HFFc6 (cell line): ENCODE results near the gene CARD8. TPM values are rescaled to one million over a fixed set of nuclear protein-coding genes. Genes with fewer than 3 reads are reported as not detected.

Experiments
- DNase-seq: peaks from one replicate; pipeline ENCODE4 v3.0.0-alpha.2; 2018
- H3K27ac Mint-ChIP-seq: 2 replicates; pipeline ENCODE4 v1.8.0; 2020; ENCODE audit warnings: mild to moderate bottlenecking, mixed read lengths
- H3K27me3 Mint-ChIP-seq: 2 replicates; pipeline ENCODE4 v1.8.0; 2021; ENCODE audit warnings: mild to moderate bottlenecking, moderate library complexity, mixed read lengths; ENCODE audit not compliant: insufficient read depth
- H3K36me3 Mint-ChIP-seq: 2 replicates; pipeline ENCODE4 v1.8.0; 2021; ENCODE audit warnings: low read depth, mixed read lengths
- H3K4me1 Mint-ChIP-seq: 2 replicates; pipeline ENCODE4 v1.8.0; 2020; ENCODE audit warnings: low read depth, mixed read lengths
- H3K4me3 Mint-ChIP-seq: 2 replicates; pipeline ENCODE4 v1.8.0; 2020; ENCODE audit warnings: mild to moderate bottlenecking, moderate library complexity, mixed read lengths
- H3K9me3 Mint-ChIP-seq: 2 replicates; pipeline ENCODE4 v1.8.0; 2020; ENCODE audit warnings: mild to moderate bottlenecking, mixed read lengths
- total RNA-seq, 6 experiments: library from RNA; stranded (reverse); fragmentation: NEBNext Ultra II Directional; extraction: Animal tissue kit (Norgen Biotek cat#: 25700); gene quantifications; 2 replicates in 1 of 6; 3 replicates in 5 of 6; pipeline ENCODE4 v1.2.3, GENCODE V29; 2021
- TF ChIP-seq, protein P1 (sequence below): fragments of 200-600 bp; sonication (generic); IDR thresholded peaks from 2 replicates; pipeline ENCODE4 v1.5.0; 2021; ENCODE audit warnings: antibody characterized with exemption, mild to moderate bottlenecking

The CARD8 gene
- total RNA-seq, 6 experiments from 2014 or later, result 11.3 to 17.2 (median 14.7) TPM

DNA sequence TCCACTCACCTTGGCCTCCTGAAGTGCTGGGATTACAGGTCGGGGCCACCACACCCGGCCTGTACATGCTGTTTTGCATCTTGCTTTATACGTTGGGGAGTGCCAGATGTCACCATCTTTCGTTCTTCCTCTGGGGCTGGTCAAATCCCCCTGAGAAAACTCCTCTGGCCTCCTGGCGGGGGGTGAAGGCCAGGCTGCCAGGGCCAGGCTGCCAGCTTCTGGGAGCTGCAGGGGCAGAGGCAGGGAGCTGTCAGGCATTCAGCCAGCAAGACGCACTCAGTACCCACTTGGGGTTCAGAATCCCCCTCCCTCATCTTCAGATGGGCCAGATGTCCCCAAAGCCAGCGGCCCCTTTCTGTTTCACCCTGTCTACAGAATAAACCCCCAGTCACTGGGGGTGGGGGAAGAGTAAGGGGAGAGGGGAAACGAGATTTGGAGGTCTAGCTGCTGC, 69.1 kb downstream of the CARD8 start:
- H3K36me3 Mint-ChIP-seq, result peaks cover 40% of the 10 kb centered on the region
- TF ChIP-seq, protein P1, sequence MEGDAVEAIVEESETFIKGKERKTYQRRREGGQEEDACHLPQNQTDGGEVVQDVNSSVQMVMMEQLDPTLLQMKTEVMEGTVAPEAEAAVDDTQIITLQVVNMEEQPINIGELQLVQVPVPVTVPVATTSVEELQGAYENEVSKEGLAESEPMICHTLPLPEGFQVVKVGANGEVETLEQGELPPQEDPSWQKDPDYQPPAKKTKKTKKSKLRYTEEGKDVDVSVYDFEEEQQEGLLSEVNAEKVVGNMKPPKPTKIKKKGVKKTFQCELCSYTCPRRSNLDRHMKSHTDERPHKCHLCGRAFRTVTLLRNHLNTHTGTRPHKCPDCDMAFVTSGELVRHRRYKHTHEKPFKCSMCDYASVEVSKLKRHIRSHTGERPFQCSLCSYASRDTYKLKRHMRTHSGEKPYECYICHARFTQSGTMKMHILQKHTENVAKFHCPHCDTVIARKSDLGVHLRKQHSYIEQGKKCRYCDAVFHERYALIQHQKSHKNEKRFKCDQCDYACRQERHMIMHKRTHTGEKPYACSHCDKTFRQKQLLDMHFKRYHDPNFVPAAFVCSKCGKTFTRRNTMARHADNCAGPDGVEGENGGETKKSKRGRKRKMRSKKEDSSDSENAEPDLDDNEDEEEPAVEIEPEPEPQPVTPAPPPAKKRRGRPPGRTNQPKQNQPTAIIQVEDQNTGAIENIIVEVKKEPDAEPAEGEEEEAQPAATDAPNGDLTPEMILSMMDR, result no peak
- peaks cover 2% of the 10 kb centered on the region; the same call in 1 of the 2 replicates for H3K27me3 Mint-ChIP-seq
- H3K4me1 Mint-ChIP-seq, result no peaks in the 10 kb centered on the region
- no peak overlapping the region for H3K4me3 Mint-ChIP-seq
- H3K27ac Mint-ChIP-seq, result no peak overlapping the region
- peaks cover 3% of the 10 kb centered on the region for H3K9me3 Mint-ChIP-seq
- DNase-seq, result no peak

DNA sequence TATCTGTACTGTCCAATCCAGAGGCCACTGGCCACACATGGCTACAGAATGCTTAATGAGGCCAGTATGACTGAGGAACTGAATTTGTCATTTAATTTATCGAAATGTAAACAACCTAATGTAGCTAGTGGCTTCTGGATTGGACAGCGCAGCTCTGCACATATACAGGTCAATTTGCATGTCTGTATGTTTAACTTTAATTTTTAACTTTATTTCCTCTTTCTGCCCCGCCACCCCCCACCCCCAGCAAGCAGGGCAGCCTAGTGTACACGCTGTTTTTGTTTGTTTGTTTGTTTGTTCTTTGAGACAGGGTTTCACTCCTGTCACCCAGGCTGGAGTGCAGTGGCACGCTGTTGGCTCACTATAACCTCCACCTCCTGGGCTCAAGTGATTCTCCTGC, 69.7 kb downstream of the CARD8 start:
- peaks cover 44% of the 10 kb centered on the region for H3K36me3 Mint-ChIP-seq
- peaks cover 2% of the 10 kb centered on the region; the same call in 1 of the 2 replicates for H3K27me3 Mint-ChIP-seq
- H3K4me3 Mint-ChIP-seq, result no peak overlapping the region
- TF ChIP-seq, protein P1, result no peak
- H3K9me3 Mint-ChIP-seq, result peaks cover 8% of the 10 kb centered on the region
- H3K4me1 Mint-ChIP-seq, result no peaks in the 10 kb centered on the region
- no peak overlapping the region for H3K27ac Mint-ChIP-seq
- DNase-seq, result no peak

DNA sequence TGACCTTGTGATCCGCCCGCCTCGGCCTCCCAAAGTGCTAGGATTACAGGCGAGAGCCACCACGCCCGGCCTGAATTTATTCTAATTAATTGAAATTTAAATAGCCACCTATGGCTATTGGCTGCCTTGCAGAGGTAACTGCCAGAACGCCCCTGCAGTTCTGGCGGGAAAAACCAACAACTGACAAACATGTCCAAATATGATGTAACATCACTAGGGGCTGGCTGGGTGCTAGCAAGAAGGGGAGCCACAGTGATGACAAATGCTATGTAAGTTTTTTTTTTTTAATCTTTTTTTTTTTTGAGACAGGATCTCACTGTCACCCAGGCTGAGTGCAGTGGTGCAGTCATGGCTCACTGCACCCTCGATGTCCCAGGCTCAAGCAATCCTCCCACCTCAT, 72.4 kb downstream of the CARD8 start:
- TF ChIP-seq, protein P1, result no peak
- no peak for DNase-seq
- Mint-ChIP-seq H3K4me3 (no peak overlapping the region), H3K9me3 (peaks cover 11% of the 10 kb centered on the region), H3K36me3 (peaks cover 44% of the 10 kb centered on the region), H3K27ac (no peak overlapping the region), H3K4me1 (no peaks in the 10 kb centered on the region), H3K27me3 (peaks cover 2% of the 10 kb centered on the region; the same call in 1 of the 2 replicates)

DNA sequence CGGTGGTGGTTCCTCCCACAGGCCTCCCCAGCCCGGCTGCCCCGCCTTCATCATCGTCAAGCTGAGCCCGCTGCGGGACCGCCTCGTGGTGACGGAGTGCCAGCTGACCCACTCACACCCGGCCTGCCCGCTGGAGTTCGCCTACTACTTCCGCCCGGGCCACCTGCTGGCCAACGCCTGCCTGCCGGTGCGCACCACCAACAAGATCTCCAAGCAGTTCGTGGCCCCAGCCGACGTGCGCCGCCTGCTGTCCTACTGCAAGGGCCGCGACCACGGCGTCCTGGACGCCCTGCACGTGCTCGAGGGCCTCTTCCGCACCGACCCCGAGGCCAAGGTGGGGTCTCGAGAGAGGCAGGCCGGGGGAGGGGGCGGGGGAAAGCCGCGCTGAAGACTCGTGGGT, 73.3 kb downstream of the CARD8 start:
- H3K27me3 Mint-ChIP-seq, result no peaks in the 10 kb centered on the region
- no peak overlapping the region for H3K27ac Mint-ChIP-seq
- H3K36me3 Mint-ChIP-seq, result peaks cover 39% of the 10 kb centered on the region
- TF ChIP-seq, protein P1, result peak; percentile 49
- no peak overlapping the region for H3K4me3 Mint-ChIP-seq
- DNase-seq, result no peak
- H3K4me1 Mint-ChIP-seq, result no peaks in the 10 kb centered on the region
- peaks cover 11% of the 10 kb centered on the region for H3K9me3 Mint-ChIP-seq

DNA sequence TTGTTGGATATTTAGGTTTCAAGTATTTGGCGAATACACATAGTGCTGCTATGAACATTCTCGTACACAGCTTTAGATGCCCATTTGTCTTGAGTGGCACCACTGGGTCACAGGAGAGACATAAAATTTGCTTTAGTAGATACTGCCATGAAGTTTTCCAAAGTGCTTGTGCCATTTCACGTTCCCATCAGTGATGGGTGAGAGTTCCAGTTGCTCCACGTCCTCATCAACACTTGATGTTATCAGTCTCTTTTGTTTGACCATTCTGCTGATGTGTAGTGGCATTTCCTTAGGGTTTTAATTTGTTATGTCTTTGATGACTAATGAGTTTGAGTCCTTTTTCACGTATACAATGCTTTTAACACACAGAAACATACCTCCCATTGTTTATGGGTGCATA, 74.2 kb downstream of the CARD8 start:
- TF ChIP-seq, protein P1, result no peak
- no peaks in the 10 kb centered on the region for H3K4me1 Mint-ChIP-seq
- no peak overlapping the region for H3K4me3 Mint-ChIP-seq
- H3K27me3 Mint-ChIP-seq, result peaks cover under 1% of the 10 kb centered on the region; the same call in 1 of the 2 replicates
- peaks cover 39% of the 10 kb centered on the region for H3K36me3 Mint-ChIP-seq
- H3K9me3 Mint-ChIP-seq, result peaks cover 11% of the 10 kb centered on the region
- H3K27ac Mint-ChIP-seq, result no peak overlapping the region
- DNase-seq, result no peak

DNA sequence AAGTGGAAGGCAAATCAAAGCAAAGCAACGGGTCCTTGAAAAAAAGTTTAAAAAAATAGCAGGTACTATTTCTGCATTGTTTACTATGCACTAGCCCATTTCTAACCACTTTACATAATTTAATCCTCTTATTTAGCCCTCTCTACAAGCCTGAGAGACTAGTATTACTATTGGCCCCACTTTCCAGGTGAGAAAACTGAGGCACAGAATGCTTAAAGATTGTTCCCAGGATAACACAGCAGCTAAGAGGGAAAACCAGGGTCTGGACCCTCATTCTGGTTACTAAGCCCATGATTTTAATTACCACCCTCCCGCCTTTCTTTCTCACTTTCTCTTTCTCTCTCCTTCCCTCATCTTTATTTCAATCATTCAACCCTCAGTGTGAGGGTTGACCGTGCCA, 79.5 kb downstream of the CARD8 start:
- H3K4me3 Mint-ChIP-seq, result no peak overlapping the region
- no peak for DNase-seq
- H3K27ac Mint-ChIP-seq, result no peak overlapping the region
- TF ChIP-seq, protein P1, result no peak
- H3K9me3 Mint-ChIP-seq, result peaks cover 5% of the 10 kb centered on the region
- H3K27me3 Mint-ChIP-seq, result peaks cover 2% of the 10 kb centered on the region; the same call in 1 of the 2 replicates
- peaks cover 4% of the 10 kb centered on the region for H3K4me1 Mint-ChIP-seq
- peaks cover 44% of the 10 kb centered on the region for H3K36me3 Mint-ChIP-seq
